ENCODE results near the gene ST6GALNAC1. TPM values are rescaled to one million over a fixed set of nuclear protein-coding genes. Genes with fewer than 3 reads are reported as not detected.

The ST6GALNAC1 gene
- polyA plus RNA-seq, 1 experiment: not detected

DNA sequence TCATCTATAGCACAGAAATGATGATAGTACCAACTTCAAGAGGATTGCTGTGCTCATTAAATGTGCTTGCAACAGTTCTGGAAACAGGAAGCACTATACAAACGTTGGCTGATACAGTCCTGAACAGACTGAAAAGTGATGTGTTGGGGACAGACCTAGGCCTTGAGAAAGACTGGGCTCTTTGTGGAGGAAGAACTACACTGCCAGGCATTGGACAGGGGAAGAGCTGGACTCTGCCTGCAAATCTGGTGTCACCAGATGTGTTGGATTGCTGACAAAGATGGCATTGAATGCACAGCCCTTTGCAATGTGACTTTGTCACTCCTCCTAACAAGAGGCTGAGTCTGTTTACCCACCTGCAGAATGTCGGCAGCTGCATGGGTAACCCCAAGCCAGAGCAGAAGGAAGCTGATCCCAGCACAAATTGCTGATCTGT is 45.5 kb downstream of the ST6GALNAC1 start:
- ChIA-PET POLR2A (no interaction called here), CTCF (interaction anchor here (3.7 kb wide), 1 partner anchor 26 kb away, joined by 24 read pairs; no protein-coding TSS in a partner anchor)
- Histone ChIP-seq H3K9me3 (ENCODE audit: control insufficient read depth, insufficient read depth, low read length) (no peaks in the 10 kb centered on the region; the same call in 1 of the 2 replicates), H3K27ac (ENCODE audit: low read depth, low read length) (no peak overlapping the region), H3K4me3 (ENCODE audit: low read depth, low read length) (no peak overlapping the region), H3K27me3 (ENCODE audit: control insufficient read depth, insufficient read depth, low read length) (no peaks in the 10 kb centered on the region)
- DNase-seq (ENCODE audit: low read depth, low spot score): no peak
- TF ChIP-seq, protein P1, sequence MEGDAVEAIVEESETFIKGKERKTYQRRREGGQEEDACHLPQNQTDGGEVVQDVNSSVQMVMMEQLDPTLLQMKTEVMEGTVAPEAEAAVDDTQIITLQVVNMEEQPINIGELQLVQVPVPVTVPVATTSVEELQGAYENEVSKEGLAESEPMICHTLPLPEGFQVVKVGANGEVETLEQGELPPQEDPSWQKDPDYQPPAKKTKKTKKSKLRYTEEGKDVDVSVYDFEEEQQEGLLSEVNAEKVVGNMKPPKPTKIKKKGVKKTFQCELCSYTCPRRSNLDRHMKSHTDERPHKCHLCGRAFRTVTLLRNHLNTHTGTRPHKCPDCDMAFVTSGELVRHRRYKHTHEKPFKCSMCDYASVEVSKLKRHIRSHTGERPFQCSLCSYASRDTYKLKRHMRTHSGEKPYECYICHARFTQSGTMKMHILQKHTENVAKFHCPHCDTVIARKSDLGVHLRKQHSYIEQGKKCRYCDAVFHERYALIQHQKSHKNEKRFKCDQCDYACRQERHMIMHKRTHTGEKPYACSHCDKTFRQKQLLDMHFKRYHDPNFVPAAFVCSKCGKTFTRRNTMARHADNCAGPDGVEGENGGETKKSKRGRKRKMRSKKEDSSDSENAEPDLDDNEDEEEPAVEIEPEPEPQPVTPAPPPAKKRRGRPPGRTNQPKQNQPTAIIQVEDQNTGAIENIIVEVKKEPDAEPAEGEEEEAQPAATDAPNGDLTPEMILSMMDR (IDR thresholded peaks at IDR 0.05; ENCODE audit: low read depth, low read length): no peak

DNA sequence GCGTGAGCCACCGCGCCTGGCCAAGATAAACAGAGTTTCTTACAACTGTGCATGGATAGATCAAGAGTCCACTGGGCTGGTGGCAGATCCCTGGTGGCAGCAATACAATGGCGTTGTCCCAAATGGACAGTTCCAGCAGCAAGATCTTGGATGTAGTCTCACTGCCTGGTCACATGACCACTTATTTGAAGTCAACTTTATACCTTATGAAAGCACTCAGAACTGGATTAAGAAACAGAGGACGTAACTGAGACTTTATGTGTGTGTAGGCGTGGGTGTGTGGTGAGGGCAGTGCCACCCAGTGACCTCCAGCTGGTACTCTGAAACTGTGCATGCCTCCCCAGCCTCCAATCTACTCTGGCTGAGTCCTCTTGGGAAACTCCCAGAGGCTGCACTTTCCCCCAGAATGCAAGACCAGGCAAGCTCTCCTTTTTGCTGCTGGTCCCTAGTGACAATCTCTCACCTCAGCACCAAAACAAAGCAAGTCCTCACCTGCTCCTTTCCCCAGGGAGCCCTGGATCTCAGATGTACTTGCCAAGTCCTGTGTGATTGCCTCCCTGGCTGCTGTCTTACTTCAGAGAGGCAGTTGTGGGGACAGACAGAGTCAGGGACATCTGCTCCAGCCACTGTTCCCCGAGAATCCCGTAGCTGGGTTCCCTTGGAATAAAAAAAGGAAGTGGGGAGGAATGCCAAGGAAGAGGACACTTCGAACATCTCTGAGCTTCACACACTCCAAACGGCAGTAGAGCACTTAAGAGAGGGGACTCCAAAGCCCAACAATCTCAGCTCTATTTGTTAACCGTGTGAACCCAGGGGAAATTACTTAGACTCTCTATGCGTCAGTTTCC is 46.2 kb downstream of the ST6GALNAC1 start:
- DNase-seq (ENCODE audit: low read depth, low spot score): no peak
- TF ChIP-seq, protein P1 (IDR thresholded peaks at IDR 0.05; ENCODE audit: low read depth, low read length): no peak
- Histone ChIP-seq H3K27me3 (ENCODE audit: control insufficient read depth, insufficient read depth, low read length) (no peaks in the 10 kb centered on the region), H3K27ac (ENCODE audit: low read depth, low read length) (no peak overlapping the region), H3K9me3 (ENCODE audit: control insufficient read depth, insufficient read depth, low read length) (no peaks in the 10 kb centered on the region), H3K4me3 (ENCODE audit: low read depth, low read length) (no peak overlapping the region)
- ChIA-PET POLR2A (no interaction called here), CTCF (no interaction called here)

DNA sequence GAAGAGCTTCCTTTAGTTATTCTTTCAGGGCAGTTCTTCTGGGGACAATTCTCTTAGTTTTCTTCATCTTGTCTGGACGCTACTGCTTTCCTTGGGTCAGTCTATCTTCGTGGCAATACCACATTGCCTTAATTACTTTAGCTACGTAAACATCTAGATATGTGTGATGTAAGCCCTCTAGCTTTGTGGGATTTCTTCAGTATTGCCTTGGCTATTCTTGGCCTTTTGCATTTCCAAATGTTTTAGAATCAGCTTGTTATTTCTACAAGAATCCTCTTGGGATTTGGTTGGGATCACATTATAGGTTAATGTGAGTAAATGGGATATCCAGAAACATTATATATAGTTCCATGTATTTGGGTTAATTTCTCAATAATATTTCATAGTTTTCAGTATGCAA is 48.9 kb downstream of the ST6GALNAC1 start:
- no peak for DNase-seq (ENCODE audit: low read depth, low spot score)
- ChIA-PET CTCF (interaction anchor here (2.2 to 2.6 kb wide), 2 partner anchors 29 to 72 kb away, joined by 7 to 13 read pairs; no protein-coding TSS in a partner anchor), POLR2A (no interaction called here)
- TF ChIP-seq, protein P1 (IDR thresholded peaks at IDR 0.05; ENCODE audit: low read depth, low read length): no peak
- H3K4me3 ChIP-seq (ENCODE audit: low read depth, low read length): no peak overlapping the region
- H3K9me3 ChIP-seq (ENCODE audit: control insufficient read depth, insufficient read depth, low read length): no peaks in the 10 kb centered on the region
- H3K27me3 ChIP-seq (ENCODE audit: control insufficient read depth, insufficient read depth, low read length): no peaks in the 10 kb centered on the region
- no peak overlapping the region for H3K27ac ChIP-seq (ENCODE audit: low read depth, low read length)

DNA sequence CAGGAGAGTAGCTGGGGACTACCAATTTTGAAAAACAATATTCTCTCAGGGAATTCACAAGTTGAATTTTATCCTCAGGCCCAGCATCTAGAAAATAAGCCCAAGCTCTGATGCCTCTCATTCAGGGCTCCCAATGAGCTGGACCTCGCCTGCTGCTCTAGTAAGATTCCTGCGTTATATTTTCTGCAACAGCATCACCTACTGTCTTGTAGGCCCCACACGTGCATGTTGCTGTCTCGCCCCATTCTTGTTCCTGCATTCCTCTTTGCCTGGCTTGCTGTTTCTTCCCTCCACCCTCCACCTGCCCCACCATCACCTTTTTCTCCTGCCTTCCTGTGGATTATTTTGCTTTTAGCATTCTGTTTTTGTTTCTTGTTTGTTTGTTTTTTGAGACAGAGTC is 49.6 kb downstream of the ST6GALNAC1 start:
- TF ChIP-seq, protein P1 (IDR thresholded peaks at IDR 0.05; ENCODE audit: low read depth, low read length): no peak
- Histone ChIP-seq H3K27me3 (ENCODE audit: control insufficient read depth, insufficient read depth, low read length) (no peaks in the 10 kb centered on the region), H3K4me3 (ENCODE audit: low read depth, low read length) (no peak overlapping the region), H3K9me3 (ENCODE audit: control insufficient read depth, insufficient read depth, low read length) (no peaks in the 10 kb centered on the region), H3K27ac (ENCODE audit: low read depth, low read length) (no peak overlapping the region)
- DNase-seq (ENCODE audit: low read depth, low spot score): no peak
- ChIA-PET CTCF (interaction anchor here (2.2 to 2.6 kb wide), 2 partner anchors 30 to 71 kb away, joined by 7 to 13 read pairs; no protein-coding TSS in a partner anchor), POLR2A (no interaction called here)

DNA sequence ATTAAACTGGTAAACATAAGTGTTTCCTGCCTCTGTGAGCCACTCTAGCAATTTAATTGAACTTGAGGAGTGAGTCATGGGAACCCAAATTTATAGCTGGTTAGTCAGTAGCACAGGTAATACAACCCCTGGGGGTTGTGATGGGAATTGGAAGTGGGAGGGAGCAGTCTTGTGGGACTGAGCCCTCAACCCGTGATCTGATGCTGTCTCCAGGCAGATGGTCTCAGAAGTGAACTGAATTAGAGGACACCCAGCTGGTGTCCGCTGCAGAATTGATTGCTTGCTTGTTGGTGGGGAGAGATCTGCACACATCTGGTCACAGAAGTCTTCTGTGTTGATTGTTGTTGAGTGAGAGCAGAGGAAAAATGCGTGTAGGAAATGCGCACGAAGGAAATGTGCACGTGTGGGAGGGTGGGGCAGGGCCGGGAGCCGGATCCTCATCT is 50.2 kb downstream of the ST6GALNAC1 start:
- TF ChIP-seq, protein P1 (IDR thresholded peaks at IDR 0.05; ENCODE audit: low read depth, low read length): no peak
- CTCF ChIA-PET: interaction anchor here (2.2 to 2.6 kb wide), 2 partner anchors 31 to 70 kb away, joined by 7 to 13 read pairs; no protein-coding TSS in a partner anchor
- Histone ChIP-seq H3K27ac (ENCODE audit: low read depth, low read length) (no peak overlapping the region), H3K27me3 (ENCODE audit: control insufficient read depth, insufficient read depth, low read length) (peaks cover 5% of the 10 kb centered on the region), H3K9me3 (ENCODE audit: control insufficient read depth, insufficient read depth, low read length) (0 out of 2 replicates have a peak, but pooled peaks cover 2% of the 10 kb centered on the region), H3K4me3 (ENCODE audit: low read depth, low read length) (no peak overlapping the region)
- POLR2A ChIA-PET: no interaction called here
- DNase-seq (ENCODE audit: low read depth, low spot score): no peak

All from AG04450 (cell line).